OCI-LY7 (cell line): ENCODE results near the gene CARNS1. TPM values are rescaled to one million over a fixed set of nuclear protein-coding genes. Genes with fewer than 3 reads are reported as not detected.
"Not testable (repeated sequence)": the region's sequence is repeated elsewhere in the genome, so short reads cannot be mapped to it uniquely, and the experiment has no call there.

Experiments used
- BruUV-seq: library from RNA; stranded (reverse); fragments of 400-500 nt; replicated peaks from 2 replicates; lab custom pipeline; 2021; lab: Mats Ljungman, UMichigan
- CTCF ChIA-PET: fragments of 300-600 bp; sonication (Branson Sonifier 250); formaldehyde crosslinking; loops from one replicate; lab custom pipeline; 2022; ENCODE audit warnings: antibody characterized with exemption; ENCODE audit not compliant: unreplicated experiment; lab: Charles Lee
- POLR2A ChIA-PET: fragments of 300-600 bp; sonication (Branson Sonifier 250); formaldehyde crosslinking; loops from one replicate; lab custom pipeline; 2022; ENCODE audit warnings: antibody characterized with exemption; lab: Charles Lee
- DNase-seq: peaks from one replicate; pipeline ENCODE4 v3.0.0-alpha.2; 2015; ENCODE audit warnings: low spot score
- H2AFZ ChIP-seq: fragments of 200-600 bp; sonication (generic), shearing (Covaris generic); 2 replicates; pipeline ENCODE4 v1.6.1; 2014; ENCODE audit warnings: mild to moderate bottlenecking, antibody characterized with exemption, low read length, moderate library complexity
- H3K27ac ChIP-seq: fragments of 200-600 bp; sonication (generic); 2 replicates; pipeline ENCODE4 v1.5.1; 2014; ENCODE audit warnings: mixed run types, low read depth, mild to moderate bottlenecking, moderate library complexity, low read length, inconsistent platforms; ENCODE audit not compliant: poor library complexity, severe bottlenecking
- H3K36me3 ChIP-seq: fragments of 200-600 bp; sonication (generic); 2 replicates; pipeline ENCODE4 v1.6.1; 2014; ENCODE audit warnings: mild to moderate bottlenecking, antibody characterized with exemption, low read length, moderate library complexity, mixed read lengths; ENCODE audit not compliant: insufficient read depth
- H3K4me1 ChIP-seq: fragments of 200-600 bp; sonication (generic); 2 replicates; pipeline ENCODE4 v1.5.1; 2014; ENCODE audit warnings: mild to moderate bottlenecking, low read length; ENCODE audit not compliant: insufficient read depth, poor library complexity, severe bottlenecking
- H3K4me2 ChIP-seq: fragments of 200-600 bp; sonication (generic); 2 replicates; pipeline ENCODE4 v1.6.1; 2014; ENCODE audit warnings: mild to moderate bottlenecking, low read length
- H3K4me3 ChIP-seq: fragments of 200-600 bp; sonication (generic); 2 replicates; pipeline ENCODE4 v1.5.1; 2014; ENCODE audit warnings: mild to moderate bottlenecking, low read depth, low read length; ENCODE audit not compliant: poor library complexity, severe bottlenecking
- H3K79me2 ChIP-seq: fragments of 200-600 bp; sonication (generic); 2 replicates; pipeline ENCODE4 v1.6.1; 2016; ENCODE audit warnings: low read depth, mild to moderate bottlenecking, low read length, moderate library complexity, mixed read lengths; ENCODE audit not compliant: insufficient read depth
- H3K9me2 ChIP-seq: fragments of 200-600 bp; sonication (generic); 2 replicates; pipeline ENCODE4 v1.6.1; 2016; ENCODE audit warnings: mild to moderate bottlenecking, low read length, mixed read lengths; ENCODE audit not compliant: insufficient read depth
- H3K9me3 ChIP-seq: fragments of 200-600 bp; sonication (generic); 2 replicates; pipeline ENCODE4 v1.6.1; 2014; ENCODE audit warnings: mild to moderate bottlenecking, mixed run types, low read length, mixed read lengths
- H4K20me1 ChIP-seq: fragments of 200-600 bp; sonication (generic); 2 replicates; pipeline ENCODE4 v1.6.1; 2014; ENCODE audit warnings: mild to moderate bottlenecking, antibody characterized with exemption, low read length, moderate library complexity, mixed read lengths; ENCODE audit not compliant: insufficient read depth
- intact Hi-C: fragments of 100-400 bp; cut with micrococcal nuclease; formaldehyde crosslinking; loops from one replicate; pipeline ENCODE4 v1.10.0; 2022; ENCODE audit not compliant: unreplicated experiment
- total RNA-seq, 2 experiments: library from RNA; depleted of rRNA in 1 of 2; stranded (reverse); fragments of >200 nt in 1 of 2; shearing (Covaris generic) in 1 of 2; gene quantifications; 2 replicates each; pipeline ENCODE4 v1.2.3, GENCODE V29; 2014 to 2022
- TF ChIP-seq, protein P1 (sequence below): fragments of 200-600 bp; sonication (generic); conservative IDR thresholded peaks from 2 replicates; pipeline ENCODE4 v1.5.1; 2014; ENCODE audit warnings: mild to moderate bottlenecking, antibody characterized with exemption, low read length, moderate library complexity, mixed read lengths

CARNS1 gene
- total RNA-seq, 2 experiments from 2014 or later: 0.06 to 0.21 TPM

- Histone ChIP-seq H3K79me2 (peaks cover 23% of the 10 kb centered on the region; the same call in 1 of the 2 replicates), H3K4me3 (peak overlapping the region; percentile 89), H3K4me2 (peak overlapping the region; percentile 100), H3K9me3 (no peaks in the 10 kb centered on the region), H3K4me1 (peaks cover 69% of the 10 kb centered on the region), H4K20me1 (no peaks in the 10 kb centered on the region), H3K36me3 (no peaks in the 10 kb centered on the region; the same call in 1 of the 2 replicates), H3K27ac (peak overlapping the region; percentile 82), H2AFZ (no peak overlapping the region), H3K9me2 (no peaks in the 10 kb centered on the region)
- CTCF ChIA-PET: interaction anchor here (0.6 to 1.1 kb wide), 3 partner anchors 9 to 187 kb away, joined by 3 to 9 read pairs (median 3); no protein-coding TSS in a partner anchor
- POLR2A ChIA-PET: interaction anchor here (0.6 to 2.0 kb wide), 4 partner anchors 15 to 511 kb away, joined by 3 to 18 read pairs (median 5); partner anchors contain the start of genes PPP1CA and PTPRCAP
- BruUV-seq: TSS peak; percentile 70
- intact Hi-C loops: loop anchor here (5.0 kb wide), 1 partner anchor 113 kb away; the partner anchor contains the start of gene POLD4
- no peak for DNase-seq
- TF ChIP-seq, protein P1, sequence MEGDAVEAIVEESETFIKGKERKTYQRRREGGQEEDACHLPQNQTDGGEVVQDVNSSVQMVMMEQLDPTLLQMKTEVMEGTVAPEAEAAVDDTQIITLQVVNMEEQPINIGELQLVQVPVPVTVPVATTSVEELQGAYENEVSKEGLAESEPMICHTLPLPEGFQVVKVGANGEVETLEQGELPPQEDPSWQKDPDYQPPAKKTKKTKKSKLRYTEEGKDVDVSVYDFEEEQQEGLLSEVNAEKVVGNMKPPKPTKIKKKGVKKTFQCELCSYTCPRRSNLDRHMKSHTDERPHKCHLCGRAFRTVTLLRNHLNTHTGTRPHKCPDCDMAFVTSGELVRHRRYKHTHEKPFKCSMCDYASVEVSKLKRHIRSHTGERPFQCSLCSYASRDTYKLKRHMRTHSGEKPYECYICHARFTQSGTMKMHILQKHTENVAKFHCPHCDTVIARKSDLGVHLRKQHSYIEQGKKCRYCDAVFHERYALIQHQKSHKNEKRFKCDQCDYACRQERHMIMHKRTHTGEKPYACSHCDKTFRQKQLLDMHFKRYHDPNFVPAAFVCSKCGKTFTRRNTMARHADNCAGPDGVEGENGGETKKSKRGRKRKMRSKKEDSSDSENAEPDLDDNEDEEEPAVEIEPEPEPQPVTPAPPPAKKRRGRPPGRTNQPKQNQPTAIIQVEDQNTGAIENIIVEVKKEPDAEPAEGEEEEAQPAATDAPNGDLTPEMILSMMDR: no peak
Observed at GRCh38 chr11:67465189-67465510, 49.7 kb downstream of the CARNS1 start.

DNA sequence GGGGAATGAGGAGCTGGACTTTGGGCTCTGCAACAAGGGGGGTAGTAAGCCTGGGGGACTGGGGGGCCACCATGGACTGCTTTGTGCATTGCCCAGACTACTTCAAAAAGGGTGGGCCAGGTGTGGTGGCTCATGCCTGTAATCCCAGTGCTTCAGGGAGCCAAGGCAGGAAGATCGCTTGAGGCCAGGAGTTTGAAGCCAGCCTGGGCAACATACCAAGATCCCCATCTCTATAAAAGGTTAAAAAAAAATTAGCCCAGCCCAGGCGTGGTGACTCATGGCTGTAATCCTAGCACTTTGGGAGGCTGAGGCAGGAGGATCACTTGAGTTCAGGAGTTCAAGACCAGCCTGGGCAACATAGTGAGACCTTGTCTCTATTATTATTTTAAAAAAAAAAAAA lies 50.1 kb downstream of the CARNS1 start:
- H3K4me3 ChIP-seq: peak overlapping the region; percentile 89
- not testable (repeated sequence) for H2AFZ ChIP-seq, H4K20me1 ChIP-seq, DNase-seq, H3K36me3 ChIP-seq, BruUV-seq, H3K9me3 ChIP-seq, H3K9me2 ChIP-seq
- intact Hi-C loops: loop anchor here (5.0 kb wide), 1 partner anchor 113 kb away; the partner anchor contains the start of gene POLD4
- POLR2A ChIA-PET: interaction anchor here (0.6 to 2.0 kb wide), 5 partner anchors 15 to 511 kb away, joined by 3 to 18 read pairs (median 3); partner anchors contain the start of genes CORO1B, PPP1CA and PTPRCAP
- peaks cover 23% of the 10 kb centered on the region; the same call in 1 of the 2 replicates for H3K79me2 ChIP-seq
- H3K27ac ChIP-seq: peak overlapping the region; percentile 82
- H3K4me1 ChIP-seq: peaks cover 69% of the 10 kb centered on the region
- CTCF ChIA-PET: interaction anchor here (0.6 to 1.1 kb wide), 2 partner anchors 9 to 15 kb away, joined by 3 to 9 read pairs; no protein-coding TSS in a partner anchor
- peak overlapping the region; percentile 100 for H3K4me2 ChIP-seq

DNA sequence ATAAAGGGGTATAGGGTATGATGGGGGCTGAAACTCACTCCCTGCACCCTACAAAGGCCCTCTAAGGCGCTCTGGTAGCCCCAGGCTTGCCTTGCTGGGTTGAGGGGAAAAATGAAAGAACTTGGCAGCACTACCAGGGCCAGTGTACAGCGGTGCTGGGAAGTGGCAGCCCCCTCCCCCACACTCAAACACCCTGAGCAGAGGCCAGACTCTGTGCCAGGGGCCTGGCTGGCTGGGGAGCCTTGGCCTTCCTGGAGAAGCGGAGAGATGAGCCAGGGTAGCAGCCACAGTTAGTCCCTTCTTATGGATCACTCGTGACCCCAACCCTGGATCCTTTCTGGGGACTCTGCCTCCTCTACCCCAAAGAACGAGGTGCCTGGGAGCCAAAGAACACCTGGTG lies 50.9 kb downstream of the CARNS1 start:
- peak overlapping the region; percentile 87 for H3K4me3 ChIP-seq
- H3K4me2 ChIP-seq: peak overlapping the region; percentile 100
- H3K9me2 ChIP-seq: no peaks in the 10 kb centered on the region
- H3K4me1 ChIP-seq: peaks cover 65% of the 10 kb centered on the region
- peak overlapping the region; percentile 76 for H3K27ac ChIP-seq
- no TSS peak for BruUV-seq
- POLR2A ChIA-PET: interaction anchor here (0.6 to 2.0 kb wide), 4 partner anchors 16 to 65 kb away, joined by 3 to 18 read pairs (median 5); partner anchors contain the start of genes CORO1B, PPP1CA and PTPRCAP
- intact Hi-C loops: loop anchor here (5.0 kb wide), 1 partner anchor 114 kb away; the partner anchor contains the start of gene POLD4
- H4K20me1 ChIP-seq: no peaks in the 10 kb centered on the region
- H3K79me2 ChIP-seq: peaks cover 23% of the 10 kb centered on the region; the same call in 1 of the 2 replicates
- no peak overlapping the region for H2AFZ ChIP-seq
- H3K36me3 ChIP-seq: no peaks in the 10 kb centered on the region; the same call in 1 of the 2 replicates
- TF ChIP-seq, protein P1: no peak
- DNase-seq: no peak
- H3K9me3 ChIP-seq: no peaks in the 10 kb centered on the region
- CTCF ChIA-PET: no interaction called here
